ENCODE results near the gene DBT.

GRCh38 chr1:100229681-100230443, 19.8 kb downstream of the DBT start:
- TF ChIP-seq POLR2AphosphoS5 (IDR thresholded peaks at IDR 0.05; ENCODE audit: low read depth, low read length) (no peak), POLR2A (IDR thresholded peaks at IDR 0.05; ENCODE audit: low read depth, low read length) (no peak)
